Measurements from ENCODE around the gene C8A.

DNA sequence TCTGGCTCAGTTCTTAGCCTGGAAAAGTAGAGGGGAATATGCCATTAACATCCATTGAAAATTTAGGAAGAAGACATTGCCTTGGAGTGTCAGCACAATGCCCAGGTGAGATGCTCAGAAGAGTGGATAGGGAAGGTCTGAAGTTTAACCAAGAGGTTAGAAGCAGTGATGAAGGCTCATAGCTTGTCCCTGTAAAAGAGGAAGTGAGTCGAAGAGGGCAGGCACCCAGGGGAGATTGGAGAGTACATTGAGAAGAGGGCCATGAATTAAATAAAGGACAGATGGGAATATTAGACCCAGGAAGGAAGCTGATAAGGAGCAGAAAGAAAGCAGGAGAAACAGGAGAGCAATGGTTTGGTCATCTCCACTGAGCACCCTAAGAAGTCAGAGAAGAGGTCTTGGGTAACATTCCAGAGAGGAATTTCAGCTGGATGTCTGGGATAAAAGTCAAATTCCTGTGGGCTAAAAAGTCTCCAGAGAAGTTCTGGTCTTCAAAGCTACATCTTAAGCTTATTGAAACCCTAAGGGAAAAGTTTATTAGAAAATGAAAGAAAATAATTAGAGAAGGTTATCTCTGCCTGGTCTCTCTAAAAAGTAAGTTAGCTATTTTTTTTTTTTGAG, 93.9 kb downstream of the C8A start:
- TF ChIP-seq, protein P1, sequence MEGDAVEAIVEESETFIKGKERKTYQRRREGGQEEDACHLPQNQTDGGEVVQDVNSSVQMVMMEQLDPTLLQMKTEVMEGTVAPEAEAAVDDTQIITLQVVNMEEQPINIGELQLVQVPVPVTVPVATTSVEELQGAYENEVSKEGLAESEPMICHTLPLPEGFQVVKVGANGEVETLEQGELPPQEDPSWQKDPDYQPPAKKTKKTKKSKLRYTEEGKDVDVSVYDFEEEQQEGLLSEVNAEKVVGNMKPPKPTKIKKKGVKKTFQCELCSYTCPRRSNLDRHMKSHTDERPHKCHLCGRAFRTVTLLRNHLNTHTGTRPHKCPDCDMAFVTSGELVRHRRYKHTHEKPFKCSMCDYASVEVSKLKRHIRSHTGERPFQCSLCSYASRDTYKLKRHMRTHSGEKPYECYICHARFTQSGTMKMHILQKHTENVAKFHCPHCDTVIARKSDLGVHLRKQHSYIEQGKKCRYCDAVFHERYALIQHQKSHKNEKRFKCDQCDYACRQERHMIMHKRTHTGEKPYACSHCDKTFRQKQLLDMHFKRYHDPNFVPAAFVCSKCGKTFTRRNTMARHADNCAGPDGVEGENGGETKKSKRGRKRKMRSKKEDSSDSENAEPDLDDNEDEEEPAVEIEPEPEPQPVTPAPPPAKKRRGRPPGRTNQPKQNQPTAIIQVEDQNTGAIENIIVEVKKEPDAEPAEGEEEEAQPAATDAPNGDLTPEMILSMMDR (IDR thresholded peaks at IDR 0.05; ENCODE audit: low read depth, low read length), result no peak
- no peak for TF ChIP-seq POLR2A (IDR thresholded peaks at IDR 0.05; ENCODE audit: extremely low read depth, insufficient read length)
